ENCODE results near the gene RCOR1.

RCOR1 gene

GRCh38 chr14:102729825-102730224 is 137.4 kb downstream of the RCOR1 start:
- no peak for DNase-seq (ENCODE audit: low read depth)
- TF ChIP-seq CTCF (IDR thresholded peaks at IDR 0.05; ENCODE audit: low read length, missing control alignments), result no peak
- H3K4me3 ChIP-seq (replicated peaks; ENCODE audit: low read depth, low read length), result no peak overlapping the region

GRCh38 chr14:102731101-102731870 is 138.8 kb downstream of the RCOR1 start:
- DNase-seq (ENCODE audit: low read depth), result no peak
- no peak for TF ChIP-seq CTCF (IDR thresholded peaks at IDR 0.05; ENCODE audit: low read length, missing control alignments)
- no peak overlapping the region for H3K4me3 ChIP-seq (replicated peaks; ENCODE audit: low read depth, low read length)

GRCh38 chr14:102731871-102732800 is 139.7 kb downstream of the RCOR1 start:
- DNase-seq (ENCODE audit: low read depth), result no peak
- H3K4me3 ChIP-seq (replicated peaks; ENCODE audit: low read depth, low read length), result no peak overlapping the region
- TF ChIP-seq CTCF (IDR thresholded peaks at IDR 0.05; ENCODE audit: low read length, missing control alignments), result no peak

- H3K4me3 ChIP-seq (replicated peaks; ENCODE audit: low read depth, low read length), result no peak overlapping the region
- no peak for TF ChIP-seq CTCF (IDR thresholded peaks at IDR 0.05; ENCODE audit: low read length, missing control alignments)
- no peak for DNase-seq (ENCODE audit: low read depth)
These were observed 140.5 kb downstream of the RCOR1 start for GRCh38 chr14:102732924-102733323.

- no peak for DNase-seq (ENCODE audit: low read depth)
- TF ChIP-seq CTCF (IDR thresholded peaks at IDR 0.05; ENCODE audit: low read length, missing control alignments), result no peak
- no peak overlapping the region for H3K4me3 ChIP-seq (replicated peaks; ENCODE audit: low read depth, low read length)
These were observed 140.9 kb downstream of the RCOR1 start for GRCh38 chr14:102733326-102733725.

GRCh38 chr14:102734436-102734835 is 142.0 kb downstream of the RCOR1 start:
- H3K4me3 ChIP-seq (replicated peaks; ENCODE audit: low read depth, low read length), result no peak overlapping the region
- TF ChIP-seq CTCF (IDR thresholded peaks at IDR 0.05; ENCODE audit: low read length, missing control alignments), result no peak
- no peak for DNase-seq (ENCODE audit: low read depth)

Measured in fibroblast of pulmonary artery (primary cell).